Activated CD4-positive, alpha-beta memory T cell treated with anti-CD3 and anti-CD28 coated beads for 36 hours (primary cell): Measurements from ENCODE around the gene HSD17B7. TPM values are rescaled to one million over a fixed set of nuclear protein-coding genes. Genes with fewer than 3 reads are reported as not detected.

Source experiments
- CTCF ChIA-PET: fragments of 350-600 bp; sonication (Branson Sonifier 250); formaldehyde crosslinking; loops from one replicate; lab custom pipeline; 2021; ENCODE audit warnings: antibody characterized with exemption, inconsistent platforms; lab: Charles Lee
- POLR2A ChIA-PET: fragments of 350-600 bp; sonication (Branson Sonifier 250); formaldehyde crosslinking; loops from one replicate; lab custom pipeline; 2021; ENCODE audit warnings: antibody characterized with exemption; lab: Charles Lee
- DNase-seq: peaks from one replicate; pipeline ENCODE4 v3.0.0-alpha.2; 2020
- H3K27ac Mint-ChIP-seq: one replicate; pipeline ENCODE4 v1.8.0; 2021; ENCODE audit warnings: mixed read lengths
- H3K27me3 Mint-ChIP-seq: one replicate; pipeline ENCODE4 v1.8.0; 2021; ENCODE audit warnings: mixed read lengths
- H3K36me3 Mint-ChIP-seq: one replicate; pipeline ENCODE4 v1.8.0; 2021; ENCODE audit warnings: mixed read lengths
- H3K4me1 Mint-ChIP-seq: one replicate; pipeline ENCODE4 v1.8.0; 2021; ENCODE audit warnings: low read depth, mixed read lengths
- H3K4me3 Mint-ChIP-seq: one replicate; pipeline ENCODE4 v1.8.0; 2021; ENCODE audit warnings: mild to moderate bottlenecking, mixed read lengths
- H3K9me3 Mint-ChIP-seq: one replicate; pipeline ENCODE4 v1.8.0; 2021; ENCODE audit warnings: mixed read lengths
- intact Hi-C: fragments of 100-400 bp; cut with micrococcal nuclease; formaldehyde crosslinking; loops from one replicate; pipeline ENCODE4 v1.15.1; 2023
- total RNA-seq, 2 experiments: library from RNA; stranded (reverse); gene quantifications; one replicate each; pipeline ENCODE4 v1.2.3, GENCODE V29; 2021

Gene HSD17B7
- total RNA-seq, 2 experiments from 2014 or later, result 29.3 to 29.7 TPM

- no peak overlapping the region for H3K27ac Mint-ChIP-seq
- no peaks in the 10 kb centered on the region for H3K9me3 Mint-ChIP-seq
- peaks cover under 1% of the 10 kb centered on the region for H3K36me3 Mint-ChIP-seq
- intact Hi-C loops, result no loop called here
- POLR2A ChIA-PET, result no interaction called here
- peak; percentile 10 for DNase-seq
- H3K4me3 Mint-ChIP-seq, result peak overlapping the region; percentile 36
- H3K27me3 Mint-ChIP-seq, result peaks cover 30% of the 10 kb centered on the region
- peaks cover 15% of the 10 kb centered on the region for H3K4me1 Mint-ChIP-seq
- CTCF ChIA-PET, result interaction anchor here (1.1 kb wide), 1 partner anchor 25 kb away, joined by 3 read pairs; no protein-coding TSS in a partner anchor
Measured at GRCh38 chr1:162822391-162823200, 32.1 kb downstream of the HSD17B7 start.

GRCh38 chr1:162823231-162823630 is 32.7 kb downstream of the HSD17B7 start:
- ChIA-PET POLR2A (no interaction called here), CTCF (no interaction called here)
- Mint-ChIP-seq H3K4me3 (no peak overlapping the region), H3K27ac (no peak overlapping the region), H3K36me3 (no peaks in the 10 kb centered on the region), H3K4me1 (peaks cover 15% of the 10 kb centered on the region), H3K9me3 (no peaks in the 10 kb centered on the region), H3K27me3 (peaks cover 30% of the 10 kb centered on the region)
- intact Hi-C loops, result no loop called here
- DNase-seq, result peak; percentile 31

GRCh38 chr1:162823771-162824525 is 33.4 kb downstream of the HSD17B7 start:
- H3K36me3 Mint-ChIP-seq, result no peaks in the 10 kb centered on the region
- intact Hi-C loops, result no loop called here
- H3K4me3 Mint-ChIP-seq, result no peak overlapping the region
- POLR2A ChIA-PET, result no interaction called here
- H3K27me3 Mint-ChIP-seq, result peaks cover 29% of the 10 kb centered on the region
- DNase-seq, result no peak
- CTCF ChIA-PET, result no interaction called here
- peaks cover 15% of the 10 kb centered on the region for H3K4me1 Mint-ChIP-seq
- H3K27ac Mint-ChIP-seq, result no peak overlapping the region
- H3K9me3 Mint-ChIP-seq, result no peaks in the 10 kb centered on the region

GRCh38 chr1:162829268-162829667 is 38.8 kb downstream of the HSD17B7 start:
- intact Hi-C loops, result no loop called here

GRCh38 chr1:162832470-162832869 is 42.0 kb downstream of the HSD17B7 start:
- no peaks in the 10 kb centered on the region for H3K9me3 Mint-ChIP-seq
- H3K27me3 Mint-ChIP-seq, result peaks cover 2% of the 10 kb centered on the region
- ChIA-PET POLR2A (no interaction called here), CTCF (interaction anchor here (1.1 kb wide), 1 partner anchor 16 kb away, joined by 6 read pairs; no protein-coding TSS in a partner anchor)
- peaks cover 9% of the 10 kb centered on the region for H3K4me1 Mint-ChIP-seq
- no peak overlapping the region for H3K4me3 Mint-ChIP-seq
- DNase-seq, result no peak
- intact Hi-C loops, result no loop called here
- peaks cover 2% of the 10 kb centered on the region for H3K36me3 Mint-ChIP-seq
- H3K27ac Mint-ChIP-seq, result no peak overlapping the region

More at GRCh38 chr1:162829268-162829667, 38.8 kb downstream of the HSD17B7 start:
- no peak overlapping the region for H3K4me3 Mint-ChIP-seq
- H3K4me1 Mint-ChIP-seq, result no peaks in the 10 kb centered on the region
- no peaks in the 10 kb centered on the region for H3K36me3 Mint-ChIP-seq
- no peak for DNase-seq
- H3K27me3 Mint-ChIP-seq, result peaks cover 12% of the 10 kb centered on the region
- ChIA-PET POLR2A (no interaction called here), CTCF (interaction anchor here (0.9 kb wide), 1 partner anchor 25 kb away, joined by 3 read pairs; no protein-coding TSS in a partner anchor)
- H3K9me3 Mint-ChIP-seq, result no peaks in the 10 kb centered on the region
- no peak overlapping the region for H3K27ac Mint-ChIP-seq

- intact Hi-C loops, result no loop called here
- no peak overlapping the region for H3K27ac Mint-ChIP-seq
Measured at GRCh38 chr1:162835157-162835899, 44.8 kb downstream of the HSD17B7 start.

GRCh38 chr1:162838863-162839262 is 48.4 kb downstream of the HSD17B7 start:
- Mint-ChIP-seq H3K4me1 (peaks cover 9% of the 10 kb centered on the region), H3K36me3 (peaks cover 10% of the 10 kb centered on the region), H3K27ac (no peak overlapping the region), H3K27me3 (peaks cover 11% of the 10 kb centered on the region), H3K9me3 (peaks cover 17% of the 10 kb centered on the region), H3K4me3 (no peak overlapping the region)
- ChIA-PET POLR2A (no interaction called here), CTCF (no interaction called here)
- intact Hi-C loops, result no loop called here
- DNase-seq, result no peak

More at GRCh38 chr1:162835157-162835899, 44.8 kb downstream of the HSD17B7 start:
- POLR2A ChIA-PET, result no interaction called here
- Mint-ChIP-seq H3K9me3 (peaks cover 17% of the 10 kb centered on the region), H3K4me3 (no peak overlapping the region), H3K4me1 (peaks cover 9% of the 10 kb centered on the region), H3K36me3 (peaks cover 10% of the 10 kb centered on the region), H3K27me3 (peaks cover 7% of the 10 kb centered on the region)
- CTCF ChIA-PET, result interaction anchor here (0.7 kb wide), 1 partner anchor 222 kb away, joined by 3 read pairs; no protein-coding TSS in a partner anchor
- DNase-seq, result no peak

GRCh38 chr1:162840250-162840839 is 49.8 kb downstream of the HSD17B7 start:
- H3K36me3 Mint-ChIP-seq, result peaks cover 10% of the 10 kb centered on the region
- no peak overlapping the region for H3K4me3 Mint-ChIP-seq
- H3K4me1 Mint-ChIP-seq, result peaks cover 4% of the 10 kb centered on the region
- CTCF ChIA-PET, result no interaction called here
- intact Hi-C loops, result no loop called here
- peaks cover 9% of the 10 kb centered on the region for H3K27me3 Mint-ChIP-seq
- peaks cover 17% of the 10 kb centered on the region for H3K9me3 Mint-ChIP-seq
- no peak for DNase-seq
- no peak overlapping the region for H3K27ac Mint-ChIP-seq
- POLR2A ChIA-PET, result no interaction called here

GRCh38 chr1:162844153-162844552 is 53.7 kb downstream of the HSD17B7 start:
- DNase-seq, result no peak
- H3K27me3 Mint-ChIP-seq, result peaks cover 5% of the 10 kb centered on the region

GRCh38 chr1:162846256-162847212 is 56.0 kb downstream of the HSD17B7 start:
- no peaks in the 10 kb centered on the region for H3K4me1 Mint-ChIP-seq
- intact Hi-C loops, result loop anchor here (5.0 kb wide), 1 partner anchor 789 kb away; no protein-coding TSS in a partner anchor
- H3K27me3 Mint-ChIP-seq, result peaks cover 6% of the 10 kb centered on the region
- H3K36me3 Mint-ChIP-seq, result no peaks in the 10 kb centered on the region
- no peaks in the 10 kb centered on the region for H3K9me3 Mint-ChIP-seq
- no peak overlapping the region for H3K27ac Mint-ChIP-seq
- POLR2A ChIA-PET, result no interaction called here
- no peak overlapping the region for H3K4me3 Mint-ChIP-seq
- CTCF ChIA-PET, result interaction anchor here (0.6 to 4.3 kb wide), 6 partner anchors 12 to 469 kb away, joined by 3 to 35 read pairs (median 6); partner anchors contain the start of gene CCDC190
- no peak for DNase-seq

More at GRCh38 chr1:162844153-162844552, 53.7 kb downstream of the HSD17B7 start:
- Mint-ChIP-seq H3K36me3 (no peaks in the 10 kb centered on the region), H3K4me1 (no peaks in the 10 kb centered on the region), H3K27ac (no peak overlapping the region), H3K4me3 (no peak overlapping the region), H3K9me3 (peaks cover 5% of the 10 kb centered on the region)
- ChIA-PET POLR2A (no interaction called here), CTCF (interaction anchor here (0.8 to 2.1 kb wide), 2 partner anchors 10 to 470 kb away, joined by 3 to 11 read pairs; no protein-coding TSS in a partner anchor)
- intact Hi-C loops, result no loop called here
